ENCODE data around the gene PAM16.
A peak's percentile ranks its signal among the peaks of the same experiment; 100 is the strongest.

The PAM16 gene

DNA sequence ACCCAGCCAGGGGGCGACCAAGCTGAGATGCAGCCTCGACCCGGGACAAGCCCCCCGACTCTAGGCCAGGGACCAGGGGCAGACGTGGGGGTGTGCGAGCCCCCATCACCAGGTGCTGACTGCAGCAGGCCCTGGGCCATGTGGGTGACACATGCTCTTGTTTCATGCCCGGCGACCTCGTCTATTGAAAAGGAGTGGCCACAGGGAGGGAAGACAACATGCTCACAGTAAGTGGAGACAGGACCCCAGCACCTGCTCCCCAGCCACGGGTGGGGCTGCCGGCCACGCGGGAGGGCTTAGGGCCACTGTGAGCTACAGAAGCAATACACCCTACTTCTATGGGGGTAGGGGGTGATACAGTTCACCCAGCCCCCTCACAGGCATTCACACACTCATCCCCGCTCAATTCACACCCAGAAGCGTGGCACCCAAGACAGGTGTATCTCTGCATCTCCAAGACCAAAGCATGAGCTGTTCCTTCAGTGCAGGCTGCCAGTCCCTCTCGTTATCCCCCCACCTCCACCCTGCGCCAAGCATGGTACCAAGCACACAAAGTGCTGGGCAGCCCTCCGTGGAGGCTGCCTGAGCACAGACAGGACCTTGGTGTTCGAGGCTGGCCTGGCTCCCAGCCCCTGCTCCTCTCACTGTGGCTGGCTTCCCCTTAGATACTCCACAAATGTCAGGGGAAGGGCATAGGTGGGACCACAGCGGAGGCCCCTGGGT is 34.1 kb upstream of the PAM16 start:
- H3K36me3 ChIP-seq: no peaks in the 10 kb centered on the region
- no peak overlapping the region for H3K4me3 ChIP-seq (ENCODE audit: low read depth, low read length)
- no peaks in the 10 kb centered on the region for H3K27me3 ChIP-seq (ENCODE audit: insufficient read depth, low read depth, severe bottlenecking)
- TF ChIP-seq, protein P1, sequence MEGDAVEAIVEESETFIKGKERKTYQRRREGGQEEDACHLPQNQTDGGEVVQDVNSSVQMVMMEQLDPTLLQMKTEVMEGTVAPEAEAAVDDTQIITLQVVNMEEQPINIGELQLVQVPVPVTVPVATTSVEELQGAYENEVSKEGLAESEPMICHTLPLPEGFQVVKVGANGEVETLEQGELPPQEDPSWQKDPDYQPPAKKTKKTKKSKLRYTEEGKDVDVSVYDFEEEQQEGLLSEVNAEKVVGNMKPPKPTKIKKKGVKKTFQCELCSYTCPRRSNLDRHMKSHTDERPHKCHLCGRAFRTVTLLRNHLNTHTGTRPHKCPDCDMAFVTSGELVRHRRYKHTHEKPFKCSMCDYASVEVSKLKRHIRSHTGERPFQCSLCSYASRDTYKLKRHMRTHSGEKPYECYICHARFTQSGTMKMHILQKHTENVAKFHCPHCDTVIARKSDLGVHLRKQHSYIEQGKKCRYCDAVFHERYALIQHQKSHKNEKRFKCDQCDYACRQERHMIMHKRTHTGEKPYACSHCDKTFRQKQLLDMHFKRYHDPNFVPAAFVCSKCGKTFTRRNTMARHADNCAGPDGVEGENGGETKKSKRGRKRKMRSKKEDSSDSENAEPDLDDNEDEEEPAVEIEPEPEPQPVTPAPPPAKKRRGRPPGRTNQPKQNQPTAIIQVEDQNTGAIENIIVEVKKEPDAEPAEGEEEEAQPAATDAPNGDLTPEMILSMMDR (IDR thresholded peaks at IDR 0.05; ENCODE audit: low read depth, low read length): no peak
- DNase-seq: no peak
- no peak overlapping the region for H3K27ac ChIP-seq
- H3K9me3 ChIP-seq (ENCODE audit: severe bottlenecking): no peaks in the 10 kb centered on the region

DNA sequence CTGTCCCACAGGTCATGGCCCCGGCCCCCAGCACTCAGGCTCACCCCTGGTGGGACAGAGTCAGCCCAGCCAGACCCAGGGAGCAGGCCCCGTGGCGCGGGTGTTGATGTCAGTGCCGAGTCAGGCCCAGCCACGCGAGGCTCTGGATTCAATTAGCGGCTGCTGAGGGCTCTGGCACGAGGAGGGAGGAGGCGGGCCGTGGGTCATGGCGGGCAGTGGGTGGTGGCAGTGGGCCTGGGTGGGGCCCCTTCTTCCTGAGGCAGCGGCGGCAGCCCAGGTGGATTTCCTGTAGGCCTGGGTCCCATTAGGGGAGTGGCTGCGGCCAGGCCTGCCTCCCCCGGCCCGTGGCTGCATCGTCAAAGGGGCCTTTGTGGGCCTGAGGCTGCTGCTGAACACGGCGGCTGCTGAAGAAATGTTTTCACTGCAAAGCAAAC is 33.4 kb upstream of the PAM16 start:
- H3K27me3 ChIP-seq (ENCODE audit: insufficient read depth, low read depth, severe bottlenecking): no peaks in the 10 kb centered on the region
- no peaks in the 10 kb centered on the region for H3K36me3 ChIP-seq
- no peaks in the 10 kb centered on the region for H3K9me3 ChIP-seq (ENCODE audit: severe bottlenecking)
- no peak overlapping the region for H3K27ac ChIP-seq
- no peak overlapping the region for H3K4me3 ChIP-seq (ENCODE audit: low read depth, low read length)
- TF ChIP-seq, protein P1 (IDR thresholded peaks at IDR 0.05; ENCODE audit: low read depth, low read length): no peak
- no peak for DNase-seq

DNA sequence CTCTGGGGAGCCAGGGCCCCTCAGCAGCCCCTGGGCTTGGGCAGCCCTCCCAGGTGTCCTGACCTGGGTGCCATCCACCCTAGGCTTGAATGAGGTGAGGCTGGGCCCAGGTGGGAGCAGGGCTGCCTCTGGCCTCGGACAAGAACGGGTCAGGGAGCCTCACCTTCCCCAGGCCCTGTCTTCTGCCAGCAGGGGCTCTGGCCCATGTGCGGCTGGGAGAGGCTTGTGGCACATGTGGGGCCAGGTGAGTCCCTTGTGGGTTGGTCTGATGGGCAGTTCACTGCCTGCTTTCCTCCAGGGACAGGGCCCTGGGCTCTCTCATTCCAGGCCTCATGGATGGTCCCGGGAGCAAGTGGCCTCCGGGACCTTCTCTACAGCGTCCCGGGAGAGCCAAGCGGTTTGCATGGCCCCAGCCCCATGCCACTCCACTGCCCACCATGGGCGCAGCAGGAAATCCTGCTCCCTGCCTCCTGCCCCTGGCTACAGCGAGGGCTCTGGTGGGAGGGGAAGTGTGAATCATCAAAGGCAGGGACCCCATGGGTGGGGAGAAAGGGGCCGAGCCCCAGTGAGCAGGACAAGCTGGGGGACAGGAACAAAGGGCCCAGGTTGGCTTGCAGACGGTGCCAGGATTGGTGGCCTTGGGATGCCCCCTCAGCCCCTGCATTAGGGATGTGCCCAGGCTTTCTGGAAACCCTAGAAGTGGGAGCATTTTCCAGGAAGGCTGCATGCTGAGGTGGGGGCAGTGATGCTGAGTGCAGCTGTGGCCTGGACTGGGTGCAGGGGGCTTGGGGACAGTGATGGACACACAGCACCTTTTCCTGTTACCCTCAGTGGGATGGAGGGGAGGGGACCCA is 32.7 kb upstream of the PAM16 start:
- DNase-seq: no peak
- Histone ChIP-seq H3K27me3 (ENCODE audit: insufficient read depth, low read depth, severe bottlenecking) (no peaks in the 10 kb centered on the region), H3K27ac (no peak overlapping the region), H3K4me3 (ENCODE audit: low read depth, low read length) (no peak overlapping the region), H3K36me3 (no peaks in the 10 kb centered on the region), H3K9me3 (ENCODE audit: severe bottlenecking) (no peaks in the 10 kb centered on the region)
- TF ChIP-seq, protein P1 (IDR thresholded peaks at IDR 0.05; ENCODE audit: low read depth, low read length): no peak

DNA sequence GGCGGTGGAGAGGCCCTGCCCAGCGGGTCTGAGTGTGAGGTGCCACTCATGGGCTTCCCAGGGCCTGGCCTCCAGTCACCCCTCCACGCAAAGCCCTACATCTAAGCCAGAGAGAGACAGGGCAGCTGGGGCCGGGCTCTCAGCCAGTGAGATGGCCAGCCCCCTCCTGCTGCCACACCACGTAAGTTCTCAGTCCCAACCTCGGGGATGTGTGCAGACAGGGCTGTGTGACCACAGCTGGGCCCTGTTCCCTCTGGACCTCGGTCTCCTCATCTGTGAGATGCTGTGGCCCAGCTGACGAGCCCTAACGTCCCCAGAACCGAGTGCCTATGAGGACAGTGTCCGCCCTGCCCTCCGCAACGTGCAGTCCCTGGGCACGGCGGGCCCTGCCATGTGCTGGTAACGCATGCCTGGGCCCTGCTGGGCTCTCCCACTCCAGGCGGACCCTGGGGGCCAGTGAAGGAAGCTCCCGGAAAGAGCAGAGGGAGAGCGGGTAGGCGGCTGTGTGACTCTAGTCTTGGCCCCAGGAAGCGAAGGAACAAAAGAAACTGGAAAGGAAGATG is 31.8 kb upstream of the PAM16 start:
- Histone ChIP-seq H3K9me3 (ENCODE audit: severe bottlenecking) (no peaks in the 10 kb centered on the region), H3K36me3 (no peaks in the 10 kb centered on the region), H3K4me3 (ENCODE audit: low read depth, low read length) (no peak overlapping the region), H3K27me3 (ENCODE audit: insufficient read depth, low read depth, severe bottlenecking) (no peaks in the 10 kb centered on the region), H3K27ac (no peak overlapping the region; the same call in 1 of the 2 replicates)
- TF ChIP-seq, protein P1 (IDR thresholded peaks at IDR 0.05; ENCODE audit: low read depth, low read length): no peak
- peak; percentile 45 for DNase-seq

DNA sequence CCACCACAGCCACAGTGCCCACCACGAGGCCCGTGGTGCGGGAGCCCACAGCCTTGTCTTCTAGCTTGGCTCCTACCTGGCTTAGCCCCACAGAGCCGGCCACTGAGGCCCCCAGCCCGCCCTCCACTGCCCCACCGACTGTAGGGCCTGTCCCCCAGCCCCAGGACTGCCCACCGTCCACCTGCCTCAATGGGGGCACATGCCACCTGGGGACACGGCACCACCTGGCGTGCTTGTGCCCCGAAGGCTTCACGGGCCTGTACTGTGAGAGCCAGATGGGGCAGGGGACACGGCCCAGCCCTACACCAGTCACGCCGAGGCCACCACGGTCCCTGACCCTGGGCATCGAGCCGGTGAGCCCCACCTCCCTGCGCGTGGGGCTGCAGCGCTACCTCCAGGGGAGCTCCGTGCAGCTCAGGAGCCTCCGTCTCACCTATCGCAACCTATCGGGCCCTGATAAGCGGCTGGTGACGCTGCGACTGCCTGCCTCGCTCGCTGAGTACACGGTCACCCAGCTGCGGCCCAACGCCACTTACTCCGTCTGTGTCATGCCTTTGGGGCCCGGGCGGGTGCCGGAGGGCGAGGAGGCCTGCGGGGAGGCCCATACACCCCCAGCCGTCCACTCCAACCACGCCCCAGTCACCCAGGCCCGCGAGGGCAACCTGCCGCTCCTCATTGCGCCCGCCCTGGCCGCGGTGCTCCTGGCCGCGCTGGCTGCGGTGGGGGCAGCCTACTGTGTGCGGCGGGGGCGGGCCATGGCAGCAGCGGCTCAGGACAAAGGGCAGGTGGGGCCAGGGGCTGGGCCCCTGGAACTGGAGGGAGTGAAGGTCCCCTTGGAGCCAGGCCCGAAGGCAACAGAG is 31.0 kb upstream of the PAM16 start:
- no peaks in the 10 kb centered on the region for H3K9me3 ChIP-seq (ENCODE audit: severe bottlenecking)
- H3K27ac ChIP-seq: no peak overlapping the region; the same call in 1 of the 2 replicates
- no peaks in the 10 kb centered on the region for H3K36me3 ChIP-seq

More for the DNA sequence above, 31.0 kb upstream of the PAM16 start:
- no peak for DNase-seq
- H3K4me3 ChIP-seq (ENCODE audit: low read depth, low read length): no peak overlapping the region
- H3K27me3 ChIP-seq (ENCODE audit: insufficient read depth, low read depth, severe bottlenecking): no peaks in the 10 kb centered on the region
- TF ChIP-seq, protein P1 (IDR thresholded peaks at IDR 0.05; ENCODE audit: low read depth, low read length): no peak

Data from WERI-Rb-1 (cell line).